ENCODE measurements around the gene DBH.

The DBH gene

DNA sequence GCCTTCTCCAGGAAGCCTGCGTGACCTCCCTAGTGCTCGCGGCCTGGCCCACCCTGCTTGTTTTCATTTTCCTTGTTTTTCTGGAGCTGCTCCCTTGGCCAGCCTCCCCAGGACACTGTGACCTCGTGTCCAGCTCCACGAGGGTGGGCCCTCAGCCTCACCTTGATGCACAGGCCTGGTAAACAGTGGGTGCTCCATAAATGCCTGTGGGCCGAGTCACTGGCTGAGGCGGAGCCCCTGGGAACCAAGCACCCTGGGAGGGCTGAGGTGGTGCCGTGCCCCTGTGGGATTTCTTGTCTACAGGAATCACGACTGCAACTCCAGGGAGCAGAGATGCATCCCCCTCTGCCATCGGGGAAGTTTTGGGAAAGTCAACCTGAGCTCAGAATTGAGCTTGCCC is 44.2 kb upstream of the DBH start:
- no peaks in the 10 kb centered on the region for H3K36me3 ChIP-seq (replicated peaks; ENCODE audit: insufficient read depth, low read length)
- no peak overlapping the region for H3K4me2 ChIP-seq (ENCODE audit: low read depth, low read length)
- H3K79me2 ChIP-seq (ENCODE audit: low read length): no peaks in the 10 kb centered on the region
- peaks cover 79% of the 10 kb centered on the region for H3K27me3 ChIP-seq (replicated peaks; ENCODE audit: insufficient read depth, low read length)
- H3K27ac ChIP-seq (ENCODE audit: low read length): no peak overlapping the region
- no peak overlapping the region for H2AFZ ChIP-seq (ENCODE audit: low read length)
- H3F3A ChIP-seq (ENCODE audit: insufficient read depth, low read length): no peaks in the 10 kb centered on the region
- no peak overlapping the region for H3K9ac ChIP-seq (ENCODE audit: low read length)
- H3K9me3 ChIP-seq (replicated peaks; ENCODE audit: insufficient read depth, low read length): no peaks in the 10 kb centered on the region
- no peak for DNase-seq
- no peaks in the 10 kb centered on the region for H3K4me1 ChIP-seq (ENCODE audit: low read length)
- H3K9me2 ChIP-seq (replicated peaks; ENCODE audit: insufficient read depth, low read length): no peaks in the 10 kb centered on the region
- H3K4me3 ChIP-seq (ENCODE audit: low read length): no peak overlapping the region
- TF ChIP-seq EZH2phosphoT487 (IDR thresholded peaks at IDR 0.05; ENCODE audit: low read length) (no peak), EZH2 (optimal IDR thresholded peaks at IDR 0.05; ENCODE audit: low read depth, low read length) (no peak)
- TF ChIP-seq, protein P1, sequence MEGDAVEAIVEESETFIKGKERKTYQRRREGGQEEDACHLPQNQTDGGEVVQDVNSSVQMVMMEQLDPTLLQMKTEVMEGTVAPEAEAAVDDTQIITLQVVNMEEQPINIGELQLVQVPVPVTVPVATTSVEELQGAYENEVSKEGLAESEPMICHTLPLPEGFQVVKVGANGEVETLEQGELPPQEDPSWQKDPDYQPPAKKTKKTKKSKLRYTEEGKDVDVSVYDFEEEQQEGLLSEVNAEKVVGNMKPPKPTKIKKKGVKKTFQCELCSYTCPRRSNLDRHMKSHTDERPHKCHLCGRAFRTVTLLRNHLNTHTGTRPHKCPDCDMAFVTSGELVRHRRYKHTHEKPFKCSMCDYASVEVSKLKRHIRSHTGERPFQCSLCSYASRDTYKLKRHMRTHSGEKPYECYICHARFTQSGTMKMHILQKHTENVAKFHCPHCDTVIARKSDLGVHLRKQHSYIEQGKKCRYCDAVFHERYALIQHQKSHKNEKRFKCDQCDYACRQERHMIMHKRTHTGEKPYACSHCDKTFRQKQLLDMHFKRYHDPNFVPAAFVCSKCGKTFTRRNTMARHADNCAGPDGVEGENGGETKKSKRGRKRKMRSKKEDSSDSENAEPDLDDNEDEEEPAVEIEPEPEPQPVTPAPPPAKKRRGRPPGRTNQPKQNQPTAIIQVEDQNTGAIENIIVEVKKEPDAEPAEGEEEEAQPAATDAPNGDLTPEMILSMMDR (IDR thresholded peaks at IDR 0.05; ENCODE audit: low read length): no peak
- no peaks in the 10 kb centered on the region for H4K20me1 ChIP-seq (ENCODE audit: insufficient read depth, low read length)

DNA sequence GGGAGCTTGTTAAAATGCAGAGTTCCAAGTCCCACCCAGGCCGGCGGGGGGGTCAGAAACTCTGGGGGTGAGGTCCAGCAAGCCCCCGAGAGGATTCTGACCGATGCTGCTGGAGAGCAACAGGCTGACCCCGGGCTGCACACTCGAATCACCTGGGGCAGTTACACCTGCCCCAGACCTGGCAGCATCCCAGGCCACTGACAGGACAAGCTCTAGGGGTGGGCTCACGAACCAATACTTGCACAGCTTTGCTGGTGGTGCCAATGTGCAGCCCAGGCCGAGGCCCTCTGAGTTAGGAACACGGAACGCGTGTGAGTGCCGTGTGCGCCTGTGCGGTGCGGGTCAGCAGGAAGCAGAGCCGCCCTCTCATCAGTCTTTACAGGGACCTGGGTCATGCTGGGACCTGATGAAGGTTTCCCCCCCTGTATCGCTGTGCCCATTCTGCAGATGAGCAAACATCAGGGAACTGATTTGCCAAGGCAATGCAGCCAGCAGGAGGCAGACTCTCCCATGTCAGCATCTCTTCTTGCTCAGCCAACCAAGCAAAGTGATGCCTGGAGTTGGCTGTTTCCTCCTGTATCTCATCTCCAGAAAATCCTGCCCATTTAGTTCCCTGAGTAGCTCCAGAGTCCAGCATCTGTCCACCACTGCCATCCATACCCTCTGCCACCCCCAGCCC is 43.3 kb upstream of the DBH start:
- TF ChIP-seq EZH2 (optimal IDR thresholded peaks at IDR 0.05; ENCODE audit: low read depth, low read length) (no peak), EZH2phosphoT487 (IDR thresholded peaks at IDR 0.05; ENCODE audit: low read length) (no peak)
- TF ChIP-seq, protein P1 (IDR thresholded peaks at IDR 0.05; ENCODE audit: low read length): no peak
- H3K9ac ChIP-seq (ENCODE audit: low read length): no peak overlapping the region

DNA sequence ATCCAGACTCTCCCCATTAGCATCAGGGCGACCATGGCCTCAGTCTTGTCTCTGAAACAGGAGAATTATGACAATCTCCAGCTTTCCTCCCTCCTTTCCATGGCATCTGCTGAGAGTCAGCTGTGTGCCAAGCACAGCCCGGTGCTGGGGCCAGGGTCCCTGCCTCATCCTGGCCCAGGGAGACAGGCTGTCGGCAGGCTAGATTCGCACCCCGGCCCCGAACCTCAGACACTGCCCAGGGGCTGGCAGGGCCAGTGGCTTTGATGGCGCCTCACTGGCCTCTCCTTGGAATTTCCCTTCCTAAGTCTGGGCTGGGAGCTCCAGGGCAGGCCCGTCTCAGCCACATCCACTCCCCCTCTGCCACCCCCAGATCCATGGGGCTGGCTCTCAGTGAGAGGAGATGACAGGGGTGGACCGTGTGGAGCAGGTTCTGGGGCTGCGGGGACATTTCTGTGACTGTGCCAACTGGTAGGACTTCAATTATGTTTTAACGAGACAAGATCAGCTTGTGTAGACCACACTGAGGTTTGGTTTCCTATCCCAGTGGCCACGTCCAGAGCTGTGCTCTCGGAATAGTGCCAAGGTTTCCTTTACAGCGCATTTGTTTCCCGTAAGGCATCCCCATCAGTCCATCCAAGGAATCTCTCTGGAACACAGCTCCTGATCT is 42.4 kb upstream of the DBH start:
- Histone ChIP-seq H3K9ac (ENCODE audit: low read length) (no peak overlapping the region), H3K79me2 (ENCODE audit: low read length) (no peaks in the 10 kb centered on the region), H3K4me1 (ENCODE audit: low read length) (no peaks in the 10 kb centered on the region), H3K4me3 (ENCODE audit: low read length) (no peak overlapping the region), H3K27me3 (replicated peaks; ENCODE audit: insufficient read depth, low read length) (peaks cover 80% of the 10 kb centered on the region), H4K20me1 (ENCODE audit: insufficient read depth, low read length) (no peaks in the 10 kb centered on the region), H3K4me2 (ENCODE audit: low read depth, low read length) (no peak overlapping the region), H3K36me3 (replicated peaks; ENCODE audit: insufficient read depth, low read length) (no peaks in the 10 kb centered on the region), H3K9me3 (replicated peaks; ENCODE audit: insufficient read depth, low read length) (no peaks in the 10 kb centered on the region), H3K9me2 (replicated peaks; ENCODE audit: insufficient read depth, low read length) (no peaks in the 10 kb centered on the region), H3F3A (ENCODE audit: insufficient read depth, low read length) (no peaks in the 10 kb centered on the region), H2AFZ (ENCODE audit: low read length) (no peak overlapping the region), H3K27ac (ENCODE audit: low read length) (no peak overlapping the region)
- TF ChIP-seq, protein P1 (IDR thresholded peaks at IDR 0.05; ENCODE audit: low read length): no peak
- TF ChIP-seq EZH2phosphoT487 (IDR thresholded peaks at IDR 0.05; ENCODE audit: low read length): no peak
- no peak for TF ChIP-seq EZH2 (optimal IDR thresholded peaks at IDR 0.05; ENCODE audit: low read depth, low read length)
- no peak for DNase-seq

More for the DNA sequence above, 43.3 kb upstream of the DBH start:
- Histone ChIP-seq H3F3A (ENCODE audit: insufficient read depth, low read length) (no peaks in the 10 kb centered on the region), H3K4me2 (ENCODE audit: low read depth, low read length) (no peak overlapping the region), H3K9me2 (replicated peaks; ENCODE audit: insufficient read depth, low read length) (no peaks in the 10 kb centered on the region), H3K4me1 (ENCODE audit: low read length) (no peaks in the 10 kb centered on the region), H3K9me3 (replicated peaks; ENCODE audit: insufficient read depth, low read length) (no peaks in the 10 kb centered on the region), H3K27ac (ENCODE audit: low read length) (no peak overlapping the region), H4K20me1 (ENCODE audit: insufficient read depth, low read length) (no peaks in the 10 kb centered on the region), H2AFZ (ENCODE audit: low read length) (no peak overlapping the region), H3K79me2 (ENCODE audit: low read length) (no peaks in the 10 kb centered on the region), H3K27me3 (replicated peaks; ENCODE audit: insufficient read depth, low read length) (peaks cover 82% of the 10 kb centered on the region), H3K36me3 (replicated peaks; ENCODE audit: insufficient read depth, low read length) (no peaks in the 10 kb centered on the region), H3K4me3 (ENCODE audit: low read length) (no peak overlapping the region)
- DNase-seq: no peak
